ENCODE measurements around the gene KAT2B.

DNA sequence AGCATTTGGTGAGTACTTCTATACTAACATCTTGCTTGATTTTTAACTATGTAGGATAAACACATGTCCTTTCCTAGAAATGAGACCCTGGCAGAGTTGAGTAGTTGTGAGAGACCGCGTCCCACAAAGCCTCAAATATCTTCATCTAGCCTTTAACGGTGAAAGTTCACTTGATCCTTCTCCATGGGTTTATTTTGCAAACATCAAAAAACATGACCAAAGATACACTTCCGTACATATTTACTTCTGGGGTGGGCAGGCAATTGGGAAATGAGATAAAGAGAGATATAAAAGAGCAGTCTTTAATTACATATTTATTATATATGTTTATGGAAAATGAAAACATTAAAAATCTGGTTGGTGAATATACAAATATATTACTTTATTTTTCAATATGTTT lies 5.2 kb upstream of the KAT2B start:
- TF ChIP-seq, protein P1, sequence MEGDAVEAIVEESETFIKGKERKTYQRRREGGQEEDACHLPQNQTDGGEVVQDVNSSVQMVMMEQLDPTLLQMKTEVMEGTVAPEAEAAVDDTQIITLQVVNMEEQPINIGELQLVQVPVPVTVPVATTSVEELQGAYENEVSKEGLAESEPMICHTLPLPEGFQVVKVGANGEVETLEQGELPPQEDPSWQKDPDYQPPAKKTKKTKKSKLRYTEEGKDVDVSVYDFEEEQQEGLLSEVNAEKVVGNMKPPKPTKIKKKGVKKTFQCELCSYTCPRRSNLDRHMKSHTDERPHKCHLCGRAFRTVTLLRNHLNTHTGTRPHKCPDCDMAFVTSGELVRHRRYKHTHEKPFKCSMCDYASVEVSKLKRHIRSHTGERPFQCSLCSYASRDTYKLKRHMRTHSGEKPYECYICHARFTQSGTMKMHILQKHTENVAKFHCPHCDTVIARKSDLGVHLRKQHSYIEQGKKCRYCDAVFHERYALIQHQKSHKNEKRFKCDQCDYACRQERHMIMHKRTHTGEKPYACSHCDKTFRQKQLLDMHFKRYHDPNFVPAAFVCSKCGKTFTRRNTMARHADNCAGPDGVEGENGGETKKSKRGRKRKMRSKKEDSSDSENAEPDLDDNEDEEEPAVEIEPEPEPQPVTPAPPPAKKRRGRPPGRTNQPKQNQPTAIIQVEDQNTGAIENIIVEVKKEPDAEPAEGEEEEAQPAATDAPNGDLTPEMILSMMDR (IDR thresholded peaks at IDR 0.05 in 4 of 5, conservative IDR thresholded peaks at IDR 0.05 in 1 of 5): no peak
- no peak for TF ChIP-seq POLR2A (IDR thresholded peaks at IDR 0.05)
